GM23338 (cell line): ENCODE measurements around the gene IHH. TPM values are rescaled to one million over a fixed set of nuclear protein-coding genes. Genes with fewer than 3 reads are reported as not detected.

Experiments used
- ATAC-seq: fragments of 200-7000 bp; cut with Tn5 transposase; 3 replicates; pipeline ENCODE4 v1.9.1; 2020
- DNase-seq: peaks from one replicate; pipeline ENCODE4 v3.0.0-alpha.2; 2015; ENCODE audit warnings: low spot score
- H2AFZ ChIP-seq: fragments of 200-600 bp; sonication (generic); 2 replicates; pipeline ENCODE4 v1.8.0; 2016; ENCODE audit warnings: antibody characterized with exemption, mild to moderate bottlenecking, moderate library complexity
- H3F3A ChIP-seq: fragments of 200-600 bp; sonication (generic); replicated peaks from 2 replicates; pipeline ENCODE4 v1.8.0; 2017; ENCODE audit warnings: antibody characterized with exemption, mixed run types, low read depth
- H3K27ac ChIP-seq: fragments of 200-600 bp; sonication (generic); 2 replicates; pipeline ENCODE4 v1.6.1; 2016; ENCODE audit warnings: low read depth
- H3K27me3 ChIP-seq: fragments of 200-600 bp; sonication (generic); 2 replicates; pipeline ENCODE4 v1.8.0; 2016; ENCODE audit warnings: mild to moderate bottlenecking, mixed run types, moderate library complexity; ENCODE audit not compliant: insufficient read depth
- H3K36me3 ChIP-seq: fragments of 200-600 bp; sonication (generic); 2 replicates; pipeline ENCODE4 v1.8.0; 2016; ENCODE audit warnings: mild to moderate bottlenecking; ENCODE audit not compliant: insufficient read depth
- H3K4me1 ChIP-seq: fragments of 200-600 bp; sonication (generic); 2 replicates; pipeline ENCODE4 v1.8.0; 2016; ENCODE audit warnings: mild to moderate bottlenecking, moderate library complexity; ENCODE audit not compliant: insufficient read depth
- H3K4me2 ChIP-seq: fragments of 200-600 bp; sonication (generic); 2 replicates; pipeline ENCODE4 v1.7.1; 2017; ENCODE audit warnings: mixed run types
- H3K4me3 ChIP-seq: fragments of 200-600 bp; sonication (generic); 2 replicates; pipeline ENCODE4 v1.6.1; 2016; ENCODE audit warnings: mixed run types
- H3K79me2 ChIP-seq: fragments of 200-600 bp; sonication (generic); replicated peaks from 2 replicates; pipeline ENCODE4 v1.8.0; 2017; ENCODE audit warnings: mild to moderate bottlenecking; ENCODE audit not compliant: insufficient read depth
- H3K9me2 ChIP-seq: fragments of 200-600 bp; sonication (generic); 2 replicates; pipeline ENCODE4 v1.8.0; 2017; ENCODE audit not compliant: insufficient read depth
- H4K20me1 ChIP-seq: fragments of 200-600 bp; sonication (generic); replicated peaks from 2 replicates; pipeline ENCODE4 v1.8.0; 2017; ENCODE audit warnings: mild to moderate bottlenecking; ENCODE audit not compliant: insufficient read depth
- H3K27ac Mint-ChIP-seq: 2 replicates; pipeline ENCODE4 v1.8.0; 2020; ENCODE audit warnings: inconsistent platforms, mild to moderate bottlenecking, moderate library complexity, mixed read lengths
- H3K27me3 Mint-ChIP-seq: 3 replicates; pipeline ENCODE4 v1.8.0; 2022; ENCODE audit warnings: low read depth, mild to moderate bottlenecking, moderate library complexity, mixed read lengths, inconsistent platforms; ENCODE audit not compliant: insufficient read depth, poor library complexity
- H3K36me3 Mint-ChIP-seq: 3 replicates; pipeline ENCODE4 v1.8.0; 2021; ENCODE audit warnings: low read depth, mild to moderate bottlenecking, inconsistent platforms, moderate library complexity, mixed read lengths
- H3K4me1 Mint-ChIP-seq: 3 replicates; pipeline ENCODE4 v1.8.0; 2020; ENCODE audit warnings: mild to moderate bottlenecking, inconsistent platforms, mixed read lengths
- H3K4me3 Mint-ChIP-seq: 3 replicates; pipeline ENCODE4 v1.8.0; 2021; ENCODE audit warnings: moderate library complexity, mild to moderate bottlenecking, inconsistent platforms, mixed read lengths
- H3K9me3 Mint-ChIP-seq: 3 replicates; pipeline ENCODE4 v1.8.0; 2020; ENCODE audit warnings: moderate library complexity, mild to moderate bottlenecking, inconsistent platforms, mixed read lengths
- CREB1 ChIP-seq: fragments of 250-450 bp; sonication (Bioruptor Pico); IDR thresholded peaks from 2 replicates; pipeline ENCODE4 v1.5.0; 2020; ENCODE audit warnings: low read depth, mild to moderate bottlenecking, moderate library complexity
- CTCF ChIP-seq, 2 experiments: fragments of 200-600 bp in 1 of 2; sonication (generic) in 1 of 2; conservative IDR thresholded peaks; 2 replicates each; pipeline versions ENCODE4 v1.5.1 to v1.6.1; 2016 to 2017; ENCODE audit warnings: antibody characterized with exemption in 2 of 2, low read depth in 2 of 2, mild to moderate bottlenecking in 2 of 2, moderate library complexity in 1 of 2
- ETS1 ChIP-seq: IDR thresholded peaks from 2 replicates; pipeline ENCODE4 v1.6.1; 2016; ENCODE audit warnings: antibody characterized with exemption
- EZH2 ChIP-seq: fragments of 200-600 bp; sonication (generic); IDR thresholded peaks from one replicate; pipeline ENCODE4 v1.8.0; 2017; ENCODE audit warnings: antibody characterized with exemption, mild to moderate bottlenecking, low read depth; ENCODE audit not compliant: unreplicated experiment
- EZH2phosphoT487 ChIP-seq: fragments of 200-600 bp; sonication (generic); IDR thresholded peaks from one replicate; pipeline ENCODE4 v1.8.1; 2018; ENCODE audit warnings: antibody characterized with exemption; ENCODE audit not compliant: unreplicated experiment
- JUNB ChIP-seq: IDR thresholded peaks from one replicate; pipeline ENCODE4 v1.6.1; 2016; ENCODE audit warnings: antibody characterized with exemption; ENCODE audit not compliant: unreplicated experiment
- NANOG ChIP-seq: IDR thresholded peaks from 2 replicates; pipeline ENCODE4 v1.6.1; 2016; ENCODE audit warnings: antibody characterized with exemption, borderline replicate concordance
- POLR2AphosphoS5 ChIP-seq: IDR thresholded peaks from 2 replicates; pipeline ENCODE4 v1.6.1; 2016; ENCODE audit warnings: antibody characterized with exemption, low read depth
- REST ChIP-seq: IDR thresholded peaks from one replicate; pipeline ENCODE4 v1.6.1; 2018; ENCODE audit warnings: antibody characterized with exemption; ENCODE audit not compliant: unreplicated experiment
- STAT1 ChIP-seq: IDR thresholded peaks from one replicate; pipeline ENCODE4 v1.6.1; 2016; ENCODE audit warnings: antibody characterized with exemption; ENCODE audit not compliant: unreplicated experiment
- ZNF114 ChIP-seq: fragments of 250-450 bp; sonication (Bioruptor Pico); IDR thresholded peaks from 2 replicates; pipeline ENCODE4 v1.5.0; 2020; ENCODE audit warnings: mild to moderate bottlenecking, moderate library complexity
- ZNF331 ChIP-seq: fragments of 250-450 bp; sonication (Bioruptor Pico); IDR thresholded peaks from 2 replicates; pipeline ENCODE4 v1.5.0; 2020; ENCODE audit warnings: low read depth, mild to moderate bottlenecking, moderate library complexity
- ZNF462 ChIP-seq: fragments of 250-450 bp; sonication (Bioruptor Pico); IDR thresholded peaks from 2 replicates; pipeline ENCODE4 v1.5.0; 2020; ENCODE audit warnings: mild to moderate bottlenecking, moderate library complexity
- polyA plus RNA-seq: library from polyadenylated mRNA; unstranded; fragments of >200 nt; fragmentation: Nextera tagmentation; extraction: Ambion mirVana; gene quantifications from 2 replicates; pipeline ENCODE4 v1.2.1, GENCODE V29; 2016
- total RNA-seq: library from RNA; depleted of rRNA; stranded (reverse); fragments of >200 nt; shearing (Covaris generic); gene quantifications from 2 replicates; pipeline ENCODE4 v1.2.3, GENCODE V29; 2014

The IHH gene
- total and polyA plus RNA-seq, 2 experiments from 2014 or later: not detected

GRCh38 chr2:219023045-219023605, 37.6 kb downstream of the IHH start:
- H3K4me1 ChIP-seq: no peaks in the 10 kb centered on the region
- no peaks in the 10 kb centered on the region for H4K20me1 ChIP-seq
- ATAC-seq: no peak
- no peaks in the 10 kb centered on the region for H3K9me3 Mint-ChIP-seq
- no peak overlapping the region for H3K4me3 Mint-ChIP-seq
- no peaks in the 10 kb centered on the region for H3K9me2 ChIP-seq
- TF ChIP-seq ZNF462 (CRISPR knock-in tag) (no peak), ETS1 (no peak), EZH2phosphoT487 (no peak), CREB1 (no peak), EZH2 (no peak), ZNF114 (CRISPR knock-in tag) (no peak), JUNB (no peak), STAT1 (no peak), NANOG (no peak), CTCF (conservative IDR thresholded peaks at IDR 0.05; ENCODE audit: low read depth in 2 of 2) (no peak), POLR2AphosphoS5 (no peak), ZNF331 (CRISPR knock-in tag) (no peak), REST (no peak)
- no peaks in the 10 kb centered on the region; the same call in 2 of the 3 replicates for H3K4me1 Mint-ChIP-seq
- H3K4me3 ChIP-seq: no peak overlapping the region
- H3K4me2 ChIP-seq: no peak overlapping the region
- H3K36me3 ChIP-seq: no peaks in the 10 kb centered on the region
- no peak overlapping the region for H3K27ac Mint-ChIP-seq
- H3K27me3 Mint-ChIP-seq: peaks cover 5% of the 10 kb centered on the region
- no peaks in the 10 kb centered on the region for H3F3A ChIP-seq
- no peaks in the 10 kb centered on the region for H3K27me3 ChIP-seq
- H3K79me2 ChIP-seq: no peaks in the 10 kb centered on the region
- H3K36me3 Mint-ChIP-seq: no peaks in the 10 kb centered on the region
- no peak overlapping the region for H2AFZ ChIP-seq
- no peak for DNase-seq
- no peak overlapping the region for H3K27ac ChIP-seq
